Measurements from ENCODE around the gene ALOX5AP. TPM values are rescaled to one million over a fixed set of nuclear protein-coding genes. Genes with fewer than 3 reads are reported as not detected.

ALOX5AP gene
- total RNA-seq, 4 donors from 2014 or later: 4.7 to 21.5 (median 12.7) TPM

DNA sequence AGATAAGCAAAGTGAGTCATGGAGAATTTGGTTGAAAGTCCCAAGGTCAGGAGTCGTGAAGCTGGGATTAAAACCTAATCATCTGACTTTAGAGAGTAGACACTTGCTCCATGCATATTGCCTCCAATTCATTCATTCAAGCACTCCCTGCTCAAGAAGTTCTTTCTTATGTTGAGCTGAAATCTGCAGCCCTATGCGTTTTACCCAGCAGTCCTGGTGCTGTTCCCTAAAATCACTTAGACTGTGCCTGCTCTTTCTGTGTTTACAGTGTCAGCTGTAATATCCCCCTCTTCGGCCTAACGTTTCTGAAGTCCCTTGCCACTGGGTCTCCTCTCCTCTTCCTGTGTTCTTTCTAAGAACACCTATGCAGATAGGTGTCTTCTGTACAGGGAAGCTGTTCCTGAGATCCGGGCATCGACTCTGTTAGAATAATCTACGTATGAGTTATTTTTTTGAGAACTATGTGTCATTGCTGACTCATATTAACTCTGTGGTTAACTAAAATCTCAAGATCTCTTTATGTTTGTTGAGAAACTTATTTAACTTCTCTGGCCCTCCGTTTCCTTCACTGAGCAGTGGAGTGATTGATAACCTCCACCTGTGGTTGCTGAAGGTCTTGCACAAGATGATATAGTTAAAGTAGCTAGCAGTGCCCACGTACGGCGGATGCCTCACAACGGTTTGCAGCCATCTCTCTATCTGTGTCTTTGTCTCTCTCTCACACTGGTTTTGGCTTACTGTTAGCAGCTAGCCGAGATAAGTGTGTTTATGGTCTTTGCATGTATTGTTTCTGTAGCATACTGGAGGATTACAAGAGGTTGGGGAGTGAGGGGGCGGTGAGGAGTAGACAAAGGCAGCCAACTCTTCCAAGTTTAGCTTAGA, 4.7 kb downstream of the ALOX5AP start:
- DNase-seq: no peak
- no peak for TF ChIP-seq POLR2A (IDR thresholded peaks at IDR 0.05)
- TF ChIP-seq, protein P1, sequence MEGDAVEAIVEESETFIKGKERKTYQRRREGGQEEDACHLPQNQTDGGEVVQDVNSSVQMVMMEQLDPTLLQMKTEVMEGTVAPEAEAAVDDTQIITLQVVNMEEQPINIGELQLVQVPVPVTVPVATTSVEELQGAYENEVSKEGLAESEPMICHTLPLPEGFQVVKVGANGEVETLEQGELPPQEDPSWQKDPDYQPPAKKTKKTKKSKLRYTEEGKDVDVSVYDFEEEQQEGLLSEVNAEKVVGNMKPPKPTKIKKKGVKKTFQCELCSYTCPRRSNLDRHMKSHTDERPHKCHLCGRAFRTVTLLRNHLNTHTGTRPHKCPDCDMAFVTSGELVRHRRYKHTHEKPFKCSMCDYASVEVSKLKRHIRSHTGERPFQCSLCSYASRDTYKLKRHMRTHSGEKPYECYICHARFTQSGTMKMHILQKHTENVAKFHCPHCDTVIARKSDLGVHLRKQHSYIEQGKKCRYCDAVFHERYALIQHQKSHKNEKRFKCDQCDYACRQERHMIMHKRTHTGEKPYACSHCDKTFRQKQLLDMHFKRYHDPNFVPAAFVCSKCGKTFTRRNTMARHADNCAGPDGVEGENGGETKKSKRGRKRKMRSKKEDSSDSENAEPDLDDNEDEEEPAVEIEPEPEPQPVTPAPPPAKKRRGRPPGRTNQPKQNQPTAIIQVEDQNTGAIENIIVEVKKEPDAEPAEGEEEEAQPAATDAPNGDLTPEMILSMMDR (IDR thresholded peaks at IDR 0.05): no peak
- H3K27me3 ChIP-seq: peaks cover 0 to 4% (median 0%) of the 10 kb centered on the region in 4 donors
- H3K4me1 ChIP-seq: peaks cover 9 to 49% (median 23%) of the 10 kb centered on the region in 3 donors
- H3K36me3 ChIP-seq: no peaks in the 10 kb centered on the region
- WGBS, 2 donors: 18 to 21% methylated on average over 14 of the region's 14 CpGs
- intact Hi-C loops (cut with DNase I): no loop called here
- peak overlapping the region; percentile 41 to 59 (median 52) for H3K27ac ChIP-seq
- peak overlapping the region in 3 of 4 donors; percentile 5 to 46 (median 13) for H3K4me3 ChIP-seq
- H3K9me3 ChIP-seq: no peaks in the 10 kb centered on the region

DNA sequence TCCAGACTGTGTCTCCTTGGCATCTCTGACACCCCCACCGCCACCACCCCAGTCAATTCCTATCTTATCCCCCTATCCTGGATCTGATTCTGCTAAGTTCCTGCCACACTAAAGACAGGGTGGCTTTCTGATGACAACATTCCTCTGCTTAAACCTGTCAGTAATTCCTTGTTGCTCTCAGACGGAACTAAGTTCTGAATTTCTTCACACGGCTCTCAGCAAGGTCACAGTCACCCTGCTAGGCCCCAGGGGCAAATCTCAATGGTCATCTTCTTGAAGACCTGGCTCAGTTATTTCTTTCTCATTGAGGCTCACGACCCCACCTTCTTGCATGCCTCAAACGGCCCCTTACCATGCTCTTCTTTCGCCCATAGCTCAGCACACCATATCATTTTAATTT, 7.6 kb downstream of the ALOX5AP start:
- H3K9me3 ChIP-seq: no peaks in the 10 kb centered on the region
- peaks cover 9 to 64% (median 23%) of the 10 kb centered on the region in 3 donors for H3K4me1 ChIP-seq
- TF ChIP-seq, protein P1 (IDR thresholded peaks at IDR 0.05): no peak
- no peak for TF ChIP-seq POLR2A (IDR thresholded peaks at IDR 0.05)
- no peaks in the 10 kb centered on the region for H3K36me3 ChIP-seq
- H3K27ac ChIP-seq: peak overlapping the region in 2 of 4 donors; percentile 65 to 81
- intact Hi-C loops (cut with DNase I): no loop called here
- no peaks in the 10 kb centered on the region for H3K27me3 ChIP-seq
- 82 to 94% methylated on average over 6 of the region's 6 CpGs for WGBS, 2 donors
- no peak for DNase-seq
- no peak overlapping the region for H3K4me3 ChIP-seq

DNA sequence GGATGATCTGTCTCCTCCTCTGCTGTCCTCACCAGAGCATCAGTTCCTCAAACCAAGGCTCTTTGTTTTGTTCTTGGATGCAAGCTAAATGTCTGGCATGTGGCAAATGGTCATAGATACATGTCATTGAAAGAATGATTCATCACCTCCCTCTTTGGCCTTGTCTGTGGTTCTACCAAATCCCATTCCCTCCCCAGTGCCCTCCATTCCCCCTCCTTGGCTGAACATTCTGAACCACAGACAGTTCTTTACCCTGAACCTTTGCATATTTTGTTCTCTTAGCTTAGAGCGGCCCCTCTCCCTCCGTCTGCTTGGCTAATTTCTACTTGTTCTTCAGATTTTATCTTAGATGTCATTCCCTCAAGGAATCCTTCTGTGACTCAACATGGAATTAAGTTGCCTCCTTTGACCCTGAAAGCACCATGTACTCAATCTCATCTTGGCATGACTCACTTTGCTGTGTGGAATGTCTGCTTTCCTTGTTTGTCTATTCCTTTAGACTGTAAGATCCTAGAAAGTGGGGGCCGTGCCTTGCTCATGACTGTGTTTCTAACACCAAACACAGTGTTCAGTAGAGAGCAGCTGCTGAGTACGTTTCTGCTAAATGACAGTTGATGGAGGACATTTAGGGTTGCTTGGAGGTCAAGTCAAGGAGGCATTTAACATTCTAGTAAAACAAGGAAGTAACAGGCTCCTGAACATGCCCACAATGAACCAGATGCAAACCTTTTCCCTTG, 8.1 kb downstream of the ALOX5AP start:
- intact Hi-C loops (cut with DNase I): no loop called here
- Histone ChIP-seq H3K27me3 (no peaks in the 10 kb centered on the region), H3K4me1 (peaks cover 9 to 64% (median 23%) of the 10 kb centered on the region in 3 donors), H3K4me3 (no peak overlapping the region), H3K27ac (peak overlapping the region; percentile 61 to 81 (median 73)), H3K9me3 (no peaks in the 10 kb centered on the region), H3K36me3 (no peaks in the 10 kb centered on the region)
- 23 to 41% methylated on average over 4 of the region's 4 CpGs for WGBS, 2 donors
- TF ChIP-seq, protein P1 (IDR thresholded peaks at IDR 0.05): no peak
- TF ChIP-seq POLR2A (IDR thresholded peaks at IDR 0.05): no peak
- DNase-seq: no peak

DNA sequence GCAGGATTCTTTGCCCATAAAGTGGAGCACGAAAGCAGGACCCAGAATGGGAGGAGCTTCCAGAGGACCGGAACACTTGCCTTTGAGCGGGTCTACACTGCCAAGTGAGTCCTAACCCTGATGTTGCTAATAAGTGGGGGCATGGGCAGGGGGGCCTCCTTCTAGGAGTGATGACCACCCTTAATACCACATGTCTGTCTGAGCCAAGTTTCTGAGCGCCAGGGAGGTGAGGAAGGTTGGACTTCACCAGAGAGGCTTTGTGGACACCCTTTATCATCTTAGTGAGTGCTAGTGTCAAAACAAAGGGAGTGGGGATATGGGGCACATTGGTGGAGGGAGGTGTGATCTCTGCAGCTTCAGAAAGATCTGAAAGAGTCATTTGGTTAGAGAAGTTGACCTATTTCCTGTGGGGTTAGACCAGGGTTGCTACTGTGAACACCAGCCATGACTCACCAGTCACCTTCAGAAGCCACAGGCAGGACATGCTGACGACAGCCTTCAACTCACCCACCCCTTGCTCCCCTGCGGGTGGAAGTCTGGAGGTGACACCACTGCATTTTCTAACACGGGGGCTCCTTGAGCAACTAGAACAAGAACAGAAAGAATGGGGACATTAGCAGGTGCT, 8.8 kb downstream of the ALOX5AP start:
- 48 to 49% methylated on average over 6 to 7 of the region's 7 CpGs for WGBS, 2 donors
- Histone ChIP-seq H3K9me3 (no peaks in the 10 kb centered on the region), H3K4me1 (peaks cover 9 to 61% (median 21%) of the 10 kb centered on the region in 3 donors), H3K27ac (peak overlapping the region; percentile 61 to 81 (median 73)), H3K36me3 (no peaks in the 10 kb centered on the region), H3K4me3 (peak overlapping the region in 1 of 4 donors; percentile 15), H3K27me3 (no peaks in the 10 kb centered on the region)
- intact Hi-C loops (cut with DNase I): no loop called here
- peak; percentile 42 for DNase-seq
- TF ChIP-seq, protein P1 (IDR thresholded peaks at IDR 0.05): peak in 1 of 6 experiments; percentile 5
- peak in 1 of 4 donors; percentile 33 for TF ChIP-seq POLR2A (IDR thresholded peaks at IDR 0.05)
